NCI-H510A treated with DMSO at 0.1 percent for 48 hours (cell line): ENCODE data around the gene ACTR6.
A peak's percentile ranks its signal among the peaks of the same experiment; 100 is the strongest.
"Not testable (repeated sequence)": the region's sequence is repeated elsewhere in the genome, so short reads cannot be mapped to it uniquely, and the experiment has no call there.

Experiments
- DNase-seq: peaks from one replicate; lab custom pipeline; 2025; lab: John Stamatoyannopoulos, UW

Gene ACTR6

DNA sequence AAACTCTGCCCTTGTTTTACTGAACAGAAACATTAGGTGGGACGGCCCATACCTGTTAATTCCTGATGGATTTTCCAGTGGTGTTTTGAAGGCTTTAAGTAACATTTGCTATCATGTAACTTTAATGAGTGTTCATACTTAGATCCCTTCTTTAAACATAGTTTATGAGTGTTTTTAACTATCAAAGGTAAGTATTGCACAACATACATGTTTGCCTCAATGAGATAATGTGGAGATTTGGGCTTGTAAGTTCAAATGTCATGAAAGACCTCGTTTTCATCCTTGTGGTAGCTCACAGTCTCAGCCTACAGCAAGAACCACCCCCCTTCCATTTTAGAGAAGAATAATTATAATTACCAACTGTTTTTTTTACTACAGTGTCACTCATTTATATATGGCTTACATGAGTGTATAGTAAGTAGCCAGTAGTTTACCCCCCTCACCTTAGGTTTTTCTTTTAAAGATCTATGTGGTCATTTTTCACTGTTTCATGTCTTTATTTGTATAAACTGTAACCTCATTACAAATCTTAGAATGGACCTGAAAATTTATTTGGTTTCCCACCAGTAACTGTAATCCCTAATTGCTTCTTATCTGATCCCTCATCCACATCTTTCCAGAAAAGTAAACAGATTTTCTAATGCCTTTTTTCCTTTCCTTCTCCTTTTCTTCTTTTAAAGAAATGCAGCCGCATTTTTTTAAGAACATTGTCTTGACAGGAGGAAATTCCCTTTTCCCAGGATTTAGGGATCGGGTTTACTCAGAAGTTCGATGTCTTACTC is 18.9 kb downstream of the ACTR6 start:
- DNase-seq: no peak

GRCh38 chr12:100221523-100221922 is 20.9 kb downstream of the ACTR6 start:
- DNase-seq: no peak

DNA sequence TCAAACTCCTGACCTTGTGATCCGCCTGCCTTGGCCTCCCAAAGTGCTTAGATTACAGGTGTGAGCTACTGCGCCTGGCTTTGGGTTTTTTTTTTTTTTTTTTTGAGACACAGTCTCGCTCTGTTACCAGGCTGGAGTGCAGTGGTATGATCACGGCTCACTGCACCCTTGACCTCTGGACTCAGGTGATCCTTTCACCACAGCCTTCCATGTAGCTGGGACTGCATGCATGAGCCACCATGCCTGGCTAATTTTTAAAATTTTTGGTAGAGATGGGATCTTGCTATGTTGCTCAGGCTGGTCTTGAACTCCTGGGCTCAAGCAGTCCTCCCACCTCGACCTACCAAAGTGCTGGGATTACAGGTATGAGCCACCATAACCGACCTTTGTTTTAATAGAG is 21.6 kb downstream of the ACTR6 start:
- not testable (repeated sequence) for DNase-seq

- no peak for DNase-seq
These were observed 24.9 kb downstream of the ACTR6 start for GRCh38 chr12:100225491-100225890.

DNA sequence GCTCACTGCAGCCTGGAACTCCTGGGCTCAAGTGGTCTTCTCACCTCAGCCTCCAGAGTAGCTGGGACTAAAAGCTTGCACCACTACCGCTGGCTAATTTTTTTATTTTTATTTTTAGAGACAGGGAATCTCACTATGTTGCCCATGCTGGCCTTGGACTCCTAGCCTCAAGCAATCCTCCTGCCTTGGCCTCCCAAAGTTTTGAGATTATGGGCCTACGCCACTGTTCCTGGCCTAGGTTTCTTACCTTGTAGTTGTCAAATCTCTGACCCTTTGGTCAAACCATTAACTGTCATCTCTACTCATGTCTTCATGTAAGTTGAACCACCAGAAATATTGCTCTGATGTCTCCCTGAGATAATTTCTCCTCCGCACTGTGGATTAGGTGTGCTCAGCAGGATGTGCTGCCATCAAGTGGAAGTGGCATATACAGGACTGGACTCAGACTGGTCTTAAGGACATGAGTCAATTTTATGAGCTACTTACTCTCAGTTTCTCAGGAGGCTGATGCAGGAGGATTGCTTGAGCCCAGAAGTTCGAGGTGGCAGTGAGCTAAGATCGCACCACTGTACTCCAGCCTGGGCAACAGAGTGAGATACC is 28.5 kb downstream of the ACTR6 start:
- no peak for DNase-seq

DNA sequence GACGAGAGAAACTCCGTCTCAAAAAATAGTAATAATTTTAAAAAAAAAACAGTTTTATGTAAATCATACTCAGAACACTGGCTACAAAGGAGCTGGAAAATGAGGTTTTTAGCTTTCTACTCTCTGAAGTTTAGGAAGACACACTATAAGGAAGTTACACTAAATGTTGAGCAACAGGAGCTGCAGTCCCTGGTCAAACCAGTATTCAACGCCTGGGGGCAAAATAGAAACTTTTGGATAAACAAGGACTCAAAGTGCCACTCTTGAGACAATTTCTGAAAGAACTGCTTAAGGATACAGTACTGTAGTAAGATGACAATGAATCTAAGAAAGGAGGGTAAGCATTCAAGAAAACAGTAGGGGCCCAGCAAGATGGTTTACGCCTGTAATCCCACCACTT is 29.3 kb downstream of the ACTR6 start:
- DNase-seq: no peak

GRCh38 chr12:100231873-100232272 is 31.3 kb downstream of the ACTR6 start:
- not testable (repeated sequence) for DNase-seq

- no peak for DNase-seq
These were observed 33.6 kb downstream of the ACTR6 start for GRCh38 chr12:100234166-100234565.

GRCh38 chr12:100234591-100235304 is 34.1 kb downstream of the ACTR6 start:
- DNase-seq: peak; percentile 52

- no peak for DNase-seq
These were observed 38.2 kb downstream of the ACTR6 start for GRCh38 chr12:100238801-100239200.

GRCh38 chr12:100239589-100239988 is 39.0 kb downstream of the ACTR6 start:
- no peak for DNase-seq

GRCh38 chr12:100243137-100243536 is 42.5 kb downstream of the ACTR6 start:
- no peak for DNase-seq

GRCh38 chr12:100247765-100248164 is 47.1 kb downstream of the ACTR6 start:
- no peak for DNase-seq

- no peak for DNase-seq
These were observed 48.3 kb downstream of the ACTR6 start for GRCh38 chr12:100248886-100249285.

DNA sequence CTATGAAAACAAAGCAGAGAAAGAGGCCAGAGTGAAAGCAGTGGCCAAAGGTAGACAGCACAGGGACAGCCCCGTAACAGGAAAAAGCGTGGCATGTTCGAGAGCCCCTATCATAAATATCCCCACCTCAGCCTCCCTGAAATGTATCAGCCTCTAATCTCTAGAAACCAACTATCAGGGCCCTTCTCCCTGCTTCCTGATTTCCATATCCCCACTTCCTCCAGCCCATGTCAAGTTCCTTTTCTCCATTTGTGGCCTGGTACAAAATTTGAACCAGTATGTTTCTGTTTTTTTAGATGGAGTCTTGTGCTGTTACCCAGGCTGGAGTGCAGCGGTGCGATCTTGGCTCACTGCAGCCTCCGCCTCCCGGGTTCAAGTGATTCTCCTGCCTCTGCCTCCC is 49.3 kb downstream of the ACTR6 start:
- no peak for DNase-seq

- peak; percentile 81 for DNase-seq
These were observed 51.3 kb downstream of the ACTR6 start for GRCh38 chr12:100251917-100252316.

- DNase-seq: no peak
These were observed 52.8 kb downstream of the ACTR6 start for GRCh38 chr12:100253437-100253836.

GRCh38 chr12:100254876-100255275 is 54.3 kb downstream of the ACTR6 start:
- no peak for DNase-seq

DNA sequence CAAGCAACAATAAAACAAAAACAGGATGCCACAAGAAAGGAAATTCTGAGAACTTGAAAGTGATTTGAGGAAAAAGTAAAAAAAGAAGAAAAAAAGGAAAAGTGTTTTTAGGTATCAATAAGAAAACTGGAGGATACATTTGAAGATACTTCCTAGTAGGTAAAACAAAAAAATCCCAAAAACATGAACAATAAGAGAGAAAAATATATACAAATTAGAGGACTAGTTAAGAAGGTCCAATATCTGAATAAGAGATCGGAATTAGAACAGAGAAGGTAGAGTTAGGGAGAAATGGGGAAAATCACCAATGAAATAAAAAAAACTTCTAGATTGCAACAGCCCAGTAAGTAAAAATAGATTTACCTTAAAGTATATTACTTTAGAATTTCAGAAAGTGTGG is 57.5 kb downstream of the ACTR6 start:
- no peak for DNase-seq

- DNase-seq: no peak
These were observed 62.5 kb downstream of the ACTR6 start for GRCh38 chr12:100263131-100263530.

DNA sequence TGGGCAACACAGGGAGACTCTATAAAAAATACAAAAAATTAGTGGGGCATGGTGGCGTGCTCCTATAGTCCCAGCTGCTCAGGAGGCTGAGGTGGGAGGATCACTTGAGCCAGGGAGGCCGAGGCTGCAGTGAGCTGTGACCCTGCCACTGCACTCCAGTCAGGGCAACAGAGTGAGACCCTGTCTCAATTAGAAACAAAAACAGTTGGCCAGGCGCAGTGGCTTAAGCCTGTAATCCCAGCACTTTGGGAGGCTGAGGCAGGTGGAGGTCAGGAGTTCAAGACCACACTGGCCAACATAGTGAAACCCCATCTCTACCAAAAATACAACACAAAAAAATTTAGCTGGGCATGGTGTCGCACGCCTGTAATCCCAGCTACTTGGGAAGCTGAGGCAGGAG is 64.5 kb downstream of the ACTR6 start:
- DNase-seq: not testable (repeated sequence)

DNA sequence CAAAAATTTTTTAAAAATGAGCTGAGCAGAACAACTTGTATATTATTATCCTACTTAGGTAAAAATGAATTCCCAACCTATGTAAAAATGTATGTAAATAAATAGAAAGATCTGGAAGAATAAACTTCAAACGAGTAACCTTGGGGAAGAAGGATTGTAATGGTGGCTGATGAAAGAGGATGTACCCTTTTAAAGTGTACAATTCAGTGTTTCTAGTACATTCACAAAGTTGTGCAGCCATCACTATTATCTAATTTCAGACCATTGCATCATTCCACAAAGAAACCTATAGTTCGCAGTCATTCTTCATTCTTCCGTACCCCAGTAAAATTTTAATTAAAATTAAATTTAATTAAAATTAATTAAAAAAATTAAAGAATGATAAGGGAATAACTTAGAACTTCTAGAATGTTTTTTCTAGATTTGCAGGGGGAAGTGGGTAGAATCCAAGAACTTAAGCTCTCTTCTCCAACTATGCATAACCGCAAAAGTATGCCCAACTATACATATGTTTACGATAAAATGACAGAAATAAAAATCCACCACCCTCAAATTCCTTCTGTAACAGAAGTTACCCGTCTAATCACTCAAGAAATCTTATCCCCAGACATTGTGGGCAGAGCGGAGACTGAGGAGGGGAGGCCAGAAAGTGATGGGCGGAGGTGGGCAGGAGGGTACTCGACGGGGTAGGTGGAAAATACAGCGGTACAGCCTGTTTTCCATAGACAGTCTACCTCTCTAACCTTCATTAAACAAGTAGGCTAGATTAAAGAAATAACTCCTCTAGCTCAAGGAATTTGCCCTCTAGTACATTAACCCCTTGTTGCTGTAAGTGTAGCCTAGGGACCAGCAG is 65.3 kb downstream of the ACTR6 start:
- no peak for DNase-seq

DNA sequence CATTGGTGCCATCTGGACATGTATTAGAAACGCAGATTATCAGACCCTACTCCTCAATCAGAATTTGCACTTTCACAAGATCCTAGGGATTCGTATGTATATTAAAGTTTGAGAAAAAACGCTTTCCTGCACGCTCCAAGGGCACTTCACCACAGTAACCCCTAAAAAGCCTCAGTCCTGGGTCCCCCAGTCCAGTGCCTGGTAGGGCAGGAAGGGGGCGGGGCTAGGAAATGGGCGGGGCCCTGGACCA is 65.9 kb downstream of the ACTR6 start:
- peak; percentile 55 for DNase-seq
